Caco-2 (cell line): ENCODE data around the gene CENPT. TPM values are rescaled to one million over a fixed set of nuclear protein-coding genes. Genes with fewer than 3 reads are reported as not detected.

Experiments used
- BruUV-seq: library from RNA; stranded (reverse); fragments of 400-500 nt; replicated peaks from 2 replicates; lab custom pipeline; 2021; lab: Mats Ljungman, UMichigan
- CTCF ChIA-PET: fragments of 300-600 bp; sonication (Branson Sonifier 250); formaldehyde crosslinking; loops from one replicate; lab custom pipeline; 2022; ENCODE audit warnings: antibody characterized with exemption; lab: Charles Lee
- POLR2A ChIA-PET: fragments of 300-600 bp; sonication (Branson Sonifier 250); formaldehyde crosslinking; loops from one replicate; lab custom pipeline; 2022; ENCODE audit warnings: antibody characterized with exemption; lab: Charles Lee
- DNase-seq, 2 experiments: peaks; one replicate each; pipeline versions ENCODE4 v3.0.0 to v3.0.0-alpha.2; 2020 to 2022
- H3K27me3 ChIP-seq: replicated peaks from 2 replicates; pipeline ENCODE4 v1.6.0; 2011; ENCODE audit warnings: low read length; ENCODE audit not compliant: control insufficient read depth, insufficient read depth
- H3K36me3 ChIP-seq: 2 replicates; pipeline ENCODE4 v1.5.1; 2011; ENCODE audit warnings: low read length; ENCODE audit not compliant: control insufficient read depth, insufficient read depth
- H3K4me1 ChIP-seq: fragments of 250-450 bp; sonication (Bioruptor Pico); 2 replicates; pipeline ENCODE4 v1.5.1; 2020; ENCODE audit warnings: mild to moderate bottlenecking
- H3K4me3 ChIP-seq: 2 replicates; pipeline ENCODE4 v1.5.1; 2011; ENCODE audit warnings: low read depth, mild to moderate bottlenecking, control low read depth, low read length
- H3K9me3 ChIP-seq: fragments of 250-450 bp; sonication (Bioruptor Pico); 2 replicates; pipeline ENCODE4 v1.5.1; 2020; ENCODE audit warnings: mild to moderate bottlenecking, moderate library complexity
- H3K27ac Mint-ChIP-seq: one replicate; pipeline ENCODE4 v1.8.0; 2022; ENCODE audit warnings: mixed read lengths; ENCODE audit not compliant: unreplicated experiment
- H3K27me3 Mint-ChIP-seq: one replicate; pipeline ENCODE4 v1.8.0; 2022; ENCODE audit warnings: mixed read lengths; ENCODE audit not compliant: insufficient read depth, unreplicated experiment
- H3K36me3 Mint-ChIP-seq: one replicate; pipeline ENCODE4 v1.8.0; 2022; ENCODE audit warnings: mild to moderate bottlenecking, mixed read lengths; ENCODE audit not compliant: insufficient read depth, unreplicated experiment
- H3K4me1 Mint-ChIP-seq: one replicate; pipeline ENCODE4 v1.8.0; 2022; ENCODE audit warnings: low read depth, mixed read lengths; ENCODE audit not compliant: unreplicated experiment
- H3K4me3 Mint-ChIP-seq: one replicate; pipeline ENCODE4 v1.8.0; 2022; ENCODE audit warnings: mild to moderate bottlenecking, moderate library complexity, mixed read lengths; ENCODE audit not compliant: unreplicated experiment
- H3K9me3 Mint-ChIP-seq: one replicate; pipeline ENCODE4 v1.8.0; 2022; ENCODE audit warnings: mixed read lengths; ENCODE audit not compliant: unreplicated experiment
- CTCF ChIP-seq, 2 experiments: fragments of 200-600 bp in 1 of 2; IDR thresholded peaks; 1 replicate in 1 of 2; 2 replicates in 1 of 2; pipeline versions ENCODE4 v1.5.1 to v1.8.0; 2011 to 2022; ENCODE audit warnings: antibody characterized with exemption in 1 of 2, control low read depth in 1 of 2, inconsistent platforms in 1 of 2, low read depth in 1 of 2, low read length in 1 of 2, mild to moderate bottlenecking in 1 of 2, moderate library complexity in 1 of 2; ENCODE audit not compliant: insufficient read depth in 1 of 2, severe bottlenecking in 1 of 2, unreplicated experiment in 1 of 2
- intact Hi-C: fragments of 100-400 bp; cut with micrococcal nuclease; formaldehyde crosslinking; loops from one replicate; pipeline ENCODE4 v1.10.0; 2022; ENCODE audit not compliant: unreplicated experiment
- total RNA-seq: library from RNA; stranded (reverse); gene quantifications from 2 replicates; pipeline ENCODE4 v1.2.3, GENCODE V29; 2022

CENPT gene
- total RNA-seq, 1 experiment from 2014 or later = 80.1 TPM

GRCh38 chr16:67780847-67781564 lies 66.5 kb downstream of the CENPT start:
- intact Hi-C loops = no loop called here
- POLR2A ChIA-PET = no interaction called here
- Mint-ChIP-seq H3K4me1 (no peaks in the 10 kb centered on the region), H3K9me3 (no peaks in the 10 kb centered on the region), H3K27me3 (no peaks in the 10 kb centered on the region), H3K27ac (no peak overlapping the region), H3K36me3 (peaks cover 9% of the 10 kb centered on the region), H3K4me3 (no peak overlapping the region)
- no peaks in the 10 kb centered on the region for H3K9me3 ChIP-seq
- no peak for DNase-seq
- CTCF ChIA-PET = interaction anchor here (1.2 kb wide), 1 partner anchor 36 kb away, joined by 3 read pairs; no protein-coding TSS in a partner anchor
- BruUV-seq = no TSS peak
- H3K27me3 ChIP-seq = no peaks in the 10 kb centered on the region
- no peaks in the 10 kb centered on the region for H3K4me1 ChIP-seq
- TF ChIP-seq CTCF (IDR thresholded peaks at IDR 0.05; ENCODE audit: insufficient read depth in 1 of 2, low read depth in 1 of 2, low read length in 1 of 2, severe bottlenecking in 1 of 2, unreplicated experiment in 1 of 2) = no peak
- H3K4me3 ChIP-seq = no peak overlapping the region
- H3K36me3 ChIP-seq = no peaks in the 10 kb centered on the region; the same call in 1 of the 2 replicates

GRCh38 chr16:67779256-67780014 lies 68.1 kb downstream of the CENPT start:
- Histone ChIP-seq H3K4me1 (no peaks in the 10 kb centered on the region), H3K27me3 (no peaks in the 10 kb centered on the region), H3K36me3 (no peaks in the 10 kb centered on the region; the same call in 1 of the 2 replicates), H3K9me3 (peaks cover 4% of the 10 kb centered on the region; the same call in 1 of the 2 replicates), H3K4me3 (no peak overlapping the region)
- no peak overlapping the region for H3K4me3 Mint-ChIP-seq
- no peak for DNase-seq
- intact Hi-C loops = no loop called here
- ChIA-PET CTCF (no interaction called here), POLR2A (no interaction called here)
- H3K27ac Mint-ChIP-seq = no peak overlapping the region
- BruUV-seq = no TSS peak
- H3K4me1 Mint-ChIP-seq = peaks cover 6% of the 10 kb centered on the region
- TF ChIP-seq CTCF (IDR thresholded peaks at IDR 0.05; ENCODE audit: insufficient read depth in 1 of 2, low read depth in 1 of 2, low read length in 1 of 2, severe bottlenecking in 1 of 2, unreplicated experiment in 1 of 2) = no peak
- peaks cover 14% of the 10 kb centered on the region for H3K36me3 Mint-ChIP-seq
- no peaks in the 10 kb centered on the region for H3K27me3 Mint-ChIP-seq
- no peaks in the 10 kb centered on the region for H3K9me3 Mint-ChIP-seq

Other genes with a start within 250 kb of the CENPT start
- gene CARMIL2, start 202.5 kb downstream of the CENPT start, total RNA-seq = 27.3 and 36.3 TPM in 2 replicates
- gene ACD, start 187.4 kb downstream of the CENPT start, total RNA-seq = 38.6 and 46.1 TPM in 2 replicates
- gene PARD6A, start 186.7 kb downstream of the CENPT start, total RNA-seq = 7.1 and 8.4 TPM in 2 replicates
- 7.3 and 8.9 TPM in 2 replicates for gene ENKD1, start 180.9 kb downstream of the CENPT start, total RNA-seq
- gene C16orf86, start 180.9 kb downstream of the CENPT start, total RNA-seq = 0.34 and 0.53 TPM in 2 replicates
- 12.7 and 13.4 TPM in 2 replicates for gene GFOD2, start 128.4 kb downstream of the CENPT start, total RNA-seq
- 21.8 and 23.8 TPM in 2 replicates for gene RANBP10, start 41.1 kb downstream of the CENPT start, total RNA-seq
- gene TSNAXIP1, start 40.8 kb downstream of the CENPT start, total RNA-seq = 0.84 and 0.91 TPM in 2 replicates
- 46.8 and 50.5 TPM in 2 replicates for gene THAP11, start 5.4 kb downstream of the CENPT start, total RNA-seq
- gene NUTF2, start 760 bp downstream of the CENPT start, total RNA-seq = 239 and 245 TPM in 2 replicates
- 124 and 139 TPM in 2 replicates for gene EDC4, start 25.4 kb upstream of the CENPT start, total RNA-seq
- 0.93 TPM in 1 of 2 replicates, not detected in the other for gene NRN1L, start 37.2 kb upstream of the CENPT start, total RNA-seq
- 35.1 and 41.3 TPM in 2 replicates for gene PSKH1, start 45.6 kb upstream of the CENPT start, total RNA-seq
- gene CTRL, start 84.2 kb upstream of the CENPT start, total RNA-seq = 0.66 and 2.3 TPM in 2 replicates
- 26.9 and 31.6 TPM in 2 replicates for gene PSMB10, start 89.2 kb upstream of the CENPT start, total RNA-seq
- gene LCAT, start 96.4 kb upstream of the CENPT start, total RNA-seq = 26.3 and 33.3 TPM in 2 replicates
- 97.0 and 107 TPM in 2 replicates for gene SLC12A4, start 120.9 kb upstream of the CENPT start, total RNA-seq
- not detected in 2 replicates for gene DPEP3, start 132.8 kb upstream of the CENPT start, total RNA-seq
- gene DPEP2, start 151.8 kb upstream of the CENPT start, total RNA-seq = not detected in 2 replicates
- not detected in 2 replicates for gene DPEP2NB, start 168.2 kb upstream of the CENPT start, total RNA-seq
- gene DDX28, start 175.5 kb upstream of the CENPT start, total RNA-seq = 15.9 and 17.1 TPM in 2 replicates
- 33.6 and 37.4 TPM in 2 replicates for gene DUS2, start 175.6 kb upstream of the CENPT start, total RNA-seq
- gene NFATC3, start 237.7 kb upstream of the CENPT start, total RNA-seq = 40.0 and 43.9 TPM in 2 replicates